Measurements from ENCODE around the gene BSN.

BSN gene

DNA sequence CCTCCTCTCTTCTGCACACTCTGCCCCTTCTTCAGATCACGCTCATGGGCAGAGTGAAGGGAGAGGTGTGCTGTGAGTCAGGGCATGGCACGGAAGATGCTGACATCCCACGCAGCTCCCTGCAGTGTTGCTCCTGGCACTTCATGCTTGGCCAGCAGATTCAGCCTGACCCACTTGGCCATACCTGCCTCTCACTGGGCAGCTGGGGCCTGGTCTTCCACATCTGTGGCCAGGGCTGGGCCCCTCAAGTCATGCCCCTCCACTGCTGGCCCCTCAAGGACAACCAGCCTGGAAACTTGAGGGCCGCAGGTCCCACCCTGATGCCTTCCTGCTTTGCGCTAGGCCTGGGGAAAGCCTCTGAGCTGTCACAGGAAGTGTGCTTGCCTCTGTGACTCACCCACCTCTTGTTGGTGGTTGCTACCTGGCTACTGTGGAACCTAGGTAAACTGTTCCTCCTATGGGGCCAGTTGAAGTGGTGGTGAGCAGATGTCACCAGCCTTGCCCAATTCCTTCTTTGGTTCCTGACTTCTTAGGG is 48.7 kb downstream of the BSN start:
- DNase-seq (ENCODE audit: low spot score), result no peak

DNA sequence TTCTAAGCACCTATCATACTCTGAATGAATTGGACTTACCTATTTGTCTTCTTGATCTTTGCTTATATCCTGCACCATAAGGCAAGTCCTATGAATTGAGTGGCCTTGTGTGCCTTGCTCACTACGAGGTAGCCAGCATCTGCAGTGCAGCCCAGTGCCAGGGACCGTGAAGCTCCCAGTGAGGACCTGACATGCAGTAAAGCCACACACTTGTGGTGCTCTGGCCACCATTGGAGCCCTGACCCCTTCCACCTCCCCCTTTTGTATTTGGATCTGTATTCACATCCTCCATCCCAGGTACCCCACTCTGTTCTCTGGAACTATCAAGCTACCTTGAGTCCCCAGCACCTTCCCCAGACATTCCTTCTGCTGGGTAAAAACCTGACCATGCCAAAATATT is 52.1 kb downstream of the BSN start:
- DNase-seq (ENCODE audit: low spot score), result no peak

DNA sequence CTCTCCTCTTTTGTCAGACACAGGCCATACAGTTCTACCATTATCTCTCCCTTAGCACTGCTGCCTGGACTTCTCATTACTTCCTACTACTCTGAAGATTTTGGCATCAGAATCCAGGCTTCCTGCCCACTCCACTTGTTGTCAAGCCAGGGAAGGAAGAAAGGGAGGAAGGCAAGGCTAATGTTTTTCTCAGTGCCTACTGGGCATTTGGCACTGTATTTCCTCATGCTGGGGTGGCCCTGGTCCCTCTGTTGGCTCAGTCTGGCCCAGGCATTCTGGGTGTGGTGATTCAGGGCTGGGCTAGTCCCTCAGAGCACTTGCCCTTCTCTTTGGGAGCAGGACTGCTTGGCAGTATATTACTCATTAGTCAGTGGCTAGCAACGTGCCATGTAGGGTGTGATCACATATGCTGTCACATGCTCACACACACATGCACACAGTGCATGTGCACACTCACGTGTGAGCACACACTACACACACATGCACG is 52.9 kb downstream of the BSN start:
- DNase-seq (ENCODE audit: low spot score), result no peak

DNA sequence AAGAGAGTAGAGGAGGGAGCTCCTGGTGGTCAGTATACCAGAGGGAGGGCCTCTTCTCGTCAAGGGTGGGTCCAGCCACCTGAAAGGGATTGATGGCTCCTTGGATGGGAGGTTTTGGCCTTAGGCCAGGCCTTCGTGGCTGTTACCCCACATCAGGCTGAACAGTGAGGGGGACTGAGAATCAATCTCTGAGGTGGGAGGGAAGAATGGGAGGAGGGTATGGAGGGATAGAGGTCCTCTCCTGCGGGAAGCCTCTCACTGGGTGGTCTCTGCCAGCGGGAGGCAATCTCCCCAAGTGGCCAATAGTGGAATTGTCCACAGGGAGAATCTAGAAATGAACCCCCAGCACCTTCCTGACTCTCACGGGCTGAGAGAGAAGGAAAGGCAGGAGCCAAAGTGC is 53.5 kb downstream of the BSN start:
- no peak for DNase-seq (ENCODE audit: low spot score)

DNA sequence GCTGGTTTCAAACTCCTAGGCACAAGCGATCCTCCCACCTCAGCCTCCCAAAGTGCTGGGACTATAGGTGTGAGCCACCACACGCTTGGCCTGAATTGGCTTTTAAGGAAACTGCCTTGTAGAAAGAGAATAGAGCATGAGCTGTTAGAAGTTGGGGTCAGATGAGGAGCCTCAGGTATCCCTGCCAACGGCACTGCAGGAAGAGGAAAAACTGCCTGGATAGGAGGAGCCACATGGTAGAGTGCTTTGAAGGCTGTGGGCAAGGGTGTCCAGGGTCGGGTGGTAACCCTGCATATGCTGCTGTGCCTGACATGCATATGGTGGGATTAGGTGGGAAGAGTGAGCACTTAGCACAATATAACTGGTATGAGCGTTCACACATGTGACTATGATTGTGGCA is 55.0 kb downstream of the BSN start:
- DNase-seq (ENCODE audit: low spot score), result no peak

DNA sequence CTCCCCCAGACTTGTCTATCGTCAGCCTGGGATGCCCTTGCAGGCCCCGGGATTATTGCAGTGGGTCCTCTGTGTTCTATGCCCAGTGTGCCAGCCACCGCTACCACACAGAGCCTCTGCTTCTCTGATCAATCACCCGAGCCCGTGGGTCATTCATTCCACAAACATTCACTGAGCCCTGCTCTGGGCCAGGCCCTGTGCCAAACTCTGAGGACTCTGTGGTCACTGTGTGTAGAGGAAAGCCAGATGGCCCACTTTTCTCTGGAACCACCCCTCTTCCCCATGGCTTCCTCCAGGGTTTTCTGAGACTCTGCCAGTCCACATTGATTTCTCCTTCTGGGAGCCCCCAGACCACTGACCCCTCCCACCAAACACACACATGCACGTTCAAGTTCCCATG is 55.5 kb downstream of the BSN start:
- DNase-seq (ENCODE audit: low spot score), result no peak

DNA sequence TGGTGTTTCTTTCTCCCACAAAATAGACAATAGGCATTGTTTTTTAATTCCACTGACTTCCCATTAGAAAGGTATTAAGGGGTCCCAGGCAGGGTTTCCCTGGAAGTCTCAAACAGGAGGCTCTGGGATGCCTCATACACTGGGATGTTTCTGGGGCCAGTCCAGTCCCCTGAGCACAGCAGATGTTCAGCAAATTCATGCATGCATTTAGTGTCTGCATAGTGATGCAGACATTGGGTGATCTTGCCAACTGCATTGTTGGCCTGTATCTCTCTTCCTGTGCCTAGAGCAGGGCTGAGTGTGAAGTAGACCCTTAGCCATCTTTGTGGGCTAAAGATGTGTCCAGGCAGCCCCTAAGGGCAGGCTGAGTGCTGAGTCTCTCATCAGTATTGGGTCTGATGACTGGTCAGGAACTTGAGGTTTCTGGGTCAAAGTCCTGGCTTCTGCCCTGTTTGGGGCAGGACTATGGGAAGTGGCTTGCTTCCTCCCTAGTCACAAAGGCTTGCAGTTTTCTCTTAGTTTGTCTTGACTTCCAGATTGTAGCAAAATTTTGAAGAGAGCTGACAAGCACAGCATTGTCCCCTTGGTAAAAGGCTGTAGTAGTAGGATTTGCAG is 56.5 kb downstream of the BSN start:
- DNase-seq (ENCODE audit: low spot score), result no peak

DNA sequence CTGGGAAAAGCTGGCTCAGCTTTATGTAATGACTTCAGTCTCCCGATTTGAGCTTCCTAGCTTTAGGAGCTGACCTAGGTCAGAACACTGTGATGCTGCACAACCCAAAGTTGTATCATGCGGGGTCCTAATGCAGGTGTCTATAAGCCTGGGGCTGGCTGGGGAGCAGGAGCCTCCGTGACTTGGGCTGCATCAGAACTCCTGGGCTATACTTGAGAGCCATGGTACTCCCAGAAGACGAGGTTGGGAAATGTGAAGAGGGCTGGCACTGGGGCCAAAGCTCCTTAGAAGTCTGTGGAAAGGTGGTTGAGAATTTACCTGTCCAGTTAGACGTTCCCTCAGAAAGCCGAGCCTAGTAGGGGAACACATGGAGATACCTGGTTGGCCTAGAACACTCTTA is 57.0 kb downstream of the BSN start:
- no peak for DNase-seq (ENCODE audit: low spot score)

DNA sequence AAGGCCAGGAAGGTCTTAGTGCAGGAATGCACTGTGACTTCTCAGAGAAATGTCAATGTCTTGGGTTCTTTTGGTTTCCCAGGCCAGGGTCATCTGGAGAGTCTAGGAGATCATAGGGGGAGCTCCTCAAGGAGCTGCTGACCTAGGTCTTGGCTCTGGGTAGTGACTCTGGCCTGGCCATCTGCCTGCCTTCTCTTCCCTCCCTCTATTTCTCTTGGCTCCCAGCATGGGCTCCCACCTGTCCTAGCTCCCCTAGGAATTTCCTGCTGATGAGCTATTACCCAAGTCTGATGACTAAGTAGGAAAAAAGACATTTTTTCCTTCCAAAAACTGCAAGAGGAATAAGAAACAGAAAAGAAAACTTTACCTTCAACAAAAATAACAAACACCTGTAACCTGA is 57.4 kb downstream of the BSN start:
- no peak for DNase-seq (ENCODE audit: low spot score)

DNA sequence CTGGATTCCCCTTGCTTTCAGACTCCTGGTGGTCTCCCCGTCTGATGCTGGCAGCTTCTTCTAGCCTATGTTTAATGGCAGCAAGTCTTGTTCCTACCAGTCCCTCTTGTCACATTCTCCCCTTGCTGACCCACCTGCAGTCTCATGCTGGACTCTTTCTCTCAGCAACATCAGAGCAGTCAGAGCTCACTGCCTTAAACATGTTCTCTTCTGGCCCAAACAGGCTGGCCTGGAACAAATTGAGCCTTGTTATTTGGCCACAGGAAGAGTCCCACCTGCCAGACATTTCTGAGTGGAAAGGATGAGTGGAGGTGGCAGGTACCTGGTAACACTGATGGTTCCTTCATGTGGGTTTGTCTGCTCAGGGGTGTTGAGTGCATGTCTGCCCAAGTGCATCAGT is 60.7 kb downstream of the BSN start:
- no peak for DNase-seq (ENCODE audit: low spot score)

DNA sequence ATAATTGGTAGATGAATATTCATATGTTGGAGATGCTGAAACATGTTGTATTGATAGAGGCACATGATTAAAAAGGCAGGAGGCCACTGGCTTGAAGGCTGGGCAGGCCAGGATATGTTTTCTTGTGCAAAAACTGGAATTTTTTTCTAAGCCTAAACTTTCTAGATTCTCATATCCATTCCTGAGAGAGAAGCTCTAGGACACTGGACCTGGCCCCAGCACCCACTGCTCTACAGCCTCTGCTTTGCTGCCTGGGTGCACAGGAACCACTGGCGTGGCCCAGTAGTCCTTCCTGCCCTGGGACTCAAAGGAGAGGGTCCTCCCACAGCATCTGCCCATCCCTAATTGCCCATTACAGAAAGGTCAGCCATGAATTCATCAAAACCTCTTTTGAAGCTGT is 61.8 kb downstream of the BSN start:
- DNase-seq (ENCODE audit: low spot score), result no peak

DNA sequence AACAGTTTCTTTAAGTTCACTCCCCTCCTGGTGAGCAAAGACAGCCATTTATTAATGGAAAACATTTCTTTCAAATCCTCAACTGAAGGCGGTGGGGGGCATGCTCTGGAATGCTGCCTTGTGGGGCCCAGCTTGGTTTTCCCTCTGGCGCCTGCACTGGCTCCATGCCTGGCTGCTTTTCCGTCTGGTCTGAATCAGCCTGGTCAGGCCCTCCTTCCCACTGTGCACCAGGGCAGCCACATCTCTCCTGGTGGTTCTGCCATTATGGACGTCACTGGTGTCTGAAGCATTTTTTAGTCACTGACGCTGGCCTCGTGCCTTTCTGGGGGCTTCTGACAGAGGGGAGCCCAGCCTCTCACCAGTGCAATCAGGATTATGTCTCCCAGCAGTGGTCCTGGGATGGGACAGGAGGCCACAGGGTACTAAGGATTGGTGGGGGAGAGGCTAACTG is 62.2 kb downstream of the BSN start:
- no peak for DNase-seq (ENCODE audit: low spot score)

DNA sequence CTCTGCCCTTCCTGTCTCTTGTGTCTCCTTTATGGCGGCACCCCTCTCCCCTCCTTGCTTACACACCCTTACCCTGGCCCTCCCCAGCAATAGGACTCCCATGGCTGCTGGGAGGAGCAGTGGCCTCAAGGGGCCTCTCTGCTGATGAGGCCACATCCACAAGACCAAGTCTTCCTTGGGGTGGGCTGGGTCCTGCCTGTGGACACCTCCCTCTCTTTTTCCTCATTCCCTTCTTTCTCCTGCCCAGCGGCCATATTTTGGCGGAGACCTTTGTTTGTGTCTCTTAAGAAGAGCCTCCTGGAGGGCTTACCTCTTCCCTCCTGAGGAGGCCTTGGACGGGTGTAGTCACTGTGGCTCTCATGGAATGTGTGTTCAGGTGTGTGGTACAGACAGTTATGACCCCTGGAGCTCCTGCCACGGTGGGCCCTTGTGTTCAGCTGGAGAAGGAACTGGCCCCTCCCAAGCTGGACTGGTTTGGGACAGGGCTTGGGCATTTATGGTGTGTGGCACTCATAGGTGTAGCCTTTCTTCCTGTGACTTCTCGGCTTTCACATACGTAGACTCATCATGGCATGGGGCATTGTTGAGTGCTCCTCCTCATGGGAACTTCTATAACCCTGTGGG is 63.2 kb downstream of the BSN start:
- no peak for DNase-seq (ENCODE audit: low spot score)

DNA sequence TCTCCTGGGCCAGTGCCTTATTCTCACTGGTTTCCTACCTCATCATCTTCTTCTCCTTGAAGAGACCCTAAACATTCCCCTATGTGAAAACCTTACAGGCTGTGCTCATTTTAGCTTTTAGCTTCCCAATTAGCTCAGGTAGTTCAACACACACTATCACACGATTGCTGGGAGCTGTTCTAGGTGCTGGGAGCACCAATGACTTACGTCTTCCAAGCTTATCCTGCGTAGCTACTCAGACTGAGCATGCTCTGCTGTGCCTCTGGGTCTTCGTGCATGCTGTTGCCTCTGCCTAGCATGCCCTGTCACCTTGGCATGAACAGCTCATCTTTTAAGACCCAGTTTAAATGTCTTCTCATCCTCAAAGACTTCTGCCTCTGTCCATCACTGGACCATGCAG is 64.1 kb downstream of the BSN start:
- no peak for DNase-seq (ENCODE audit: low spot score)

DNA sequence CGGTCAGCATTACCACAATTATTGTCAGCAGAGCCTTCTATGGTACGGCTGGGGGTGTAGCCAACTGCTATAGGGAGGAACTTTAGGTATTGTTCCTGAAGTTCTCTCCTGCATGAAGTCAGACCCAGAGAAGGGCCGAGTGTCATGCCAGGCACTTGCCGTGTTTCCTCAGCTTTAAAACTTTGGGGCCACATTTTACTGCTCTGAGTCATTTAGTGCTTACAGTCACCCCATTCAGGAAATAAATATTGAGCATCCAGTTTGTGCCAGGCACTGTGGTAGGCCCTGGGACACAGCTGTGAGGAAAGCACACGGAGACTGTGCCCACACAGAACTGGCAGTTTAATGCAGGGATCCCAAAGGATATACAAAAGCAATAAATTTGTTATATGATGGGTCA is 65.4 kb downstream of the BSN start:
- no peak for DNase-seq (ENCODE audit: low spot score)

DNA sequence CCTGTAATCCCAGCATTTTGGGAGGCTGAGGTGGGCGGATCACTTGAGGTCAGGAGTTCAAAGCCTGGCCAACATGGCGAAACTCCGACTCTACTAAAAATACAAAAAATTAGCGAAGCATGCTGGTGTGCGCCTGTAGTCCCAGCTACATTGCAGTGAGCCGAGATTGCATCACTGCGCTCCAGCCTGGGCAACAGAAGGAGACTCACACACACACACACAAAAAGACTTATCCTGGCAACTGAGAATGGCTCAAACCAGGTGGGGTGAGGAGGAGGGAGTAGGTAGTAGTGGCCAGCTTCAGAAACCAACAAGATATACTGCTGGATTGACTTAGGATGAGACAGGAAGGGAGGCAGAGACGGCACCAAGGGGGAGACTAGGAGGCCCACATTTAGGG is 66.5 kb downstream of the BSN start:
- no peak for DNase-seq (ENCODE audit: low spot score)

DNA sequence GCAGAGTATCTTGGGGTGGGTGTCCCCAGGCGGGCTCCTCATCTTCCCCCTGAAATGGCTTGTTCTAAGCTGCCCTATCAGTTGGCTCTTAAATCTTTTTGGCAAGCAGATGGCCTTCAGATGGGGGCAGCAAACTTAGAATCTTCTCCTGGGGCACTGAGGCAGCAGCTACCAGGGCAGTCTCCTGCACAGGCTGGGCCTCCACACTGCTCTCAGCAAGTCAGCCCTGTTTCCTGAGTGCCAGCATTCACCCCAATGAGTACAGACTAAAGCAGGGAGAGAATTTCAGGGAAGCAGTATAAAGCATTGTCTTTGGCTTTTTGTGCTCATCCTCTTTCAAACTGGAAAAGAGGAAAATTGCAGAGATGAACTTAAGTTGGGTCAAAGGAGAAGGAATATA is 68.8 kb downstream of the BSN start:
- DNase-seq (ENCODE audit: low spot score), result no peak

DNA sequence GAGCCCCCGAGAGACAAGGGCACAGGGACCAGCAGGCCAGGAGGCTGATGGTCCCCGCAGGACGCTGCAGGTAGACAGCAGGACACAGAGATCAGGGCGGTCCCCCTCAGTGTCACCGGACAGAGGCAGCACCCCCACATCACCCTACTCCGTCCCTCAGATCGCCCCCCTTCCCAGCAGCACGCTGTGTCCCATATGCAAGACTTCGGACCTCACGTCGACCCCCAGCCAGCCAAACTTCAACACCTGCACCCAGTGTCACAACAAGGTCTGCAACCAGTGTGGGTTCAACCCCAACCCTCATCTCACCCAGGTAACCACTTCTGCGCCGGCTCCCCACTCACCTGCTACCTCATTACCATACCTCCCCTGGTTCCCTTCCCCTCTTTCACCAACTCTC is 70.8 kb downstream of the BSN start:
- DNase-seq (ENCODE audit: low spot score), result no peak

DNA sequence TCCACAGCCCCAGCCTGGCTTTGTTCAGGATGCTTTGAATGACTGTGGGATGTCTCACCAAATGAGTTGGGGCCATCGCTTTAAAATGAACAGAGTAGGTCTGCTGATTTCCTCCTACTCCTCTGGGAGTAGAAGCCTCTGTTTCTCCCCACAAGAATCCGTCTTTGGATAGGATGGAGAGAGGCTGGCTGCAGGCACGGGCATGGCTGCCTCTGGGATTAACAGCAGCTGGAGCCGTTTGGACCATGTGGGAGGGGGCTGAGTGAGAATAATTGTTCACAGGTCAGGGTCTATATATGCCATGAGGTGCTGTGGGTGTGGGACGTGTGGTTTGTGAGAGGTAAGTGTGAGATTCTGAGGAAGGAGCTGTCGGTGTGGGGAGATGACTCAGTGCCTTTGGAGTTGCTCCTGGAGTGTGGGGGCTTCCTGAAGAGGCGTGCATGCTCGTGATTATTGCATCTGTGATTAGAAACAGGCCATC is 71.9 kb downstream of the BSN start:
- peak; percentile 77 for DNase-seq (ENCODE audit: low spot score)

DNA sequence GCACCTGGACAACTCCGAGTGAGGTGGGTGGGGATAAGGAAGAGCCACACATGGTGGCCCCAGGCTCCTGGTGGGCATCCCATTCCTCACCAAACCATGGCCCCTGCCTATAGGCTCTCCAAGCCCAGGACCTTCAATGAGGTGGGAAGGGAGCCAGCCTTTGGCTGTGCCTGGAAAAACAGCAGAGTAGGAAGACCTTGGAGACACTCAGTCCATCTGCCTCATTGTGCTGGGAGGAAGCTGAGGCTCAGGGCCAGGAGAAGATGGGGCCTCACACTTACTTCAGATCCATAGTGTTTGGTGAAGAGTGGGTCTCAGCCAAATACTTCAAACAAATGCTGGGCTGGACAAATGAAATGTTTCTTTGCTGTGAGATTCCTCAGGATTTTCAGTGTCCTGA is 72.5 kb downstream of the BSN start:
- no peak for DNase-seq (ENCODE audit: low spot score)

DNA sequence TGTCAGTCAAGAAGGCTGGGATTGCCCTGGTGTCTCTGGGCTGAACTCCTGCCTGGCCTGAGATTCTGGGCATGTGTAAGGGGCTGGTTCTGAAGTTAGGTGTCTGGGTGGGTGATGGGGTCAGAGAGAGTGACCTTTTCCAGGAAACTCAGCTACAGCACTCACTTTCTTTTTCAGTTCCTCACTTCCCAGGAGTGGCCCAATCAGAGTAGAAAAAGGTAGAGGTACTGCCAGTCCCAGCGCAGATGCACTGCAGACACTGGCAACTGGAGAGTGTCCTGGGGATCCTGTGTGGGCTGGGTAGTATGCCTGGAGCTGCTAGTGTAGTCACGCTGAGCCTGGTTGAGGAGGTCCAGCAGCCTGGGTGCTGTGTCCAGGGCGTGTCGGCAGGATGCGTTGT is 73.4 kb downstream of the BSN start:
- no peak for DNase-seq (ENCODE audit: low spot score)

DNA sequence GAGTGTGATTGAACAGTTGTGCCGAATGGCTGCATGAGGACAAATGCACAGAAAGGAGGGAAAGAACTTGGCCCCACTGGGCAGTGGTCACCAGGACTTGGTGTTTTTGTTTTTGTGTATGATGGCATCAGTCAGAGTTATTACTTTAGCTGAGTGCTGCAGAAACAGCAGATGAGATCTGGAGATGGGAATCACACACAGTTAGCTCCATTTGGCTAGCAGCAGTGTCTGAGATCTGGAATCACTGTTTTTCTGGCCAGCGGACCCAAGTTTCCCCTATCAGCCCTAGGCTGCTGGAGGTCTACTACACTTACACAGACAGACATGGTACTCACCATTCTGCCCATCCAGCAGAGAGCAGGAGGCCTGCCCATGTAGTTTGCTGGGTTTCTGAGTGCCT is 74.0 kb downstream of the BSN start:
- no peak for DNase-seq (ENCODE audit: low spot score)

DNA sequence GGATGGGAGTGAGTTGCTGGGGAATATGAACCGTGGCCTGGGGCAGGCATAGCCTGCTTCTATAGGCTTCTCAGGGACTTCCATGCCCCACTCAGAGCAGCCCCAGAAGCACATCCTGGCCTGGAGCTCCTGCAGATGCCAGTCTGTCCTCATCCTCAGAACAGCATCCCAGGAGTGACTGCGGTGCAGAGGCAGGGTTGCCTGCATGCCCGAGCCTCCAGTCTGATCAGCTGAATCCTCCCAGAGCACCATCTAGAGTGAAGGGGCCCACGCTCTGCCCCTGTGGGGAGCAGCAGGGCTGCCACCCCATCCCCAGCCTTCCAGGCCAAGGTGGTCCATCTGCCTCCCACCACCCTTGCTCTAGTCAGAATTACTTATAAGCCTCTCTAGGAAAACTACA is 75.2 kb downstream of the BSN start:
- DNase-seq (ENCODE audit: low spot score), result no peak

DNA sequence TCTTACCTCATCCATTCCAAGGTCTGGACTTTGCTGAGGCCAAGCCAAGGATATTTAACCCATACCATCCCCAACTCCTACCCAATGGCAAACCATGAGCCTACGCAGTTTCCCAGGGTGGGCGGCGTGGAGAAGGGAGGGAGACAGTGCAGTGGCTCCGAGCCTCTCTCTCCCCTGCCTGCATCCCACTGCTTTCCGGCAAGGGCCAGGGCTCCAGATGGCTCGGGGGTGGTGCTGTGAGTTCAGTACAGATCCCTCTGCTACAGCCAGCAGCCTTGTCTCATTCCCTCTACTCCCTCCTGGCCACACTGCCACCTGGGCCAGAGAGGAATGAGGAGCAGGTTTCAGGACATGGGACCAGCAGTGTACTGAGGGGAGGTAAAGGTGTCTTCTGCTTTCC is 75.6 kb downstream of the BSN start:
- no peak for DNase-seq (ENCODE audit: low spot score)
